ENCODE data around the gene ZBED6. TPM values are rescaled to one million over a fixed set of nuclear protein-coding genes. Genes with fewer than 3 reads are reported as not detected.

ZBED6 gene
- total RNA-seq, 1 experiment from 2014 or later: 34.7 TPM

- no peak overlapping the region for H3K27ac ChIP-seq (ENCODE audit: low read length)
- H3K4me1 ChIP-seq (ENCODE audit: low read length): no peaks in the 10 kb centered on the region
- H3K4me2 ChIP-seq (ENCODE audit: low read depth, low read length, poor library complexity, severe bottlenecking): no peak overlapping the region
- no peak overlapping the region for H2AFZ ChIP-seq (ENCODE audit: low read length)
- H3K9me3 ChIP-seq (ENCODE audit: low read length): no peaks in the 10 kb centered on the region
- H3K36me3 ChIP-seq (ENCODE audit: insufficient read depth, low read length): peaks cover 50% of the 10 kb centered on the region
- peak; percentile 11 for DNase-seq
- H3K79me2 ChIP-seq (ENCODE audit: low read length): peaks cover 19% of the 10 kb centered on the region
- no peaks in the 10 kb centered on the region for H4K20me1 ChIP-seq (ENCODE audit: insufficient read depth, low read depth, low read length)
- H3K4me3 ChIP-seq (ENCODE audit: low read length): no peak overlapping the region
- H3K9me2 ChIP-seq (replicated peaks; ENCODE audit: insufficient read depth, low read length): no peaks in the 10 kb centered on the region
- H3K27me3 ChIP-seq (ENCODE audit: low read length): no peaks in the 10 kb centered on the region
- no peak overlapping the region for H3K9ac ChIP-seq (ENCODE audit: low read length)
Measured at GRCh38 chr1:203839081-203839480, 43.7 kb downstream of the ZBED6 start.

- H3K27ac ChIP-seq (ENCODE audit: low read length): no peak overlapping the region
- no peaks in the 10 kb centered on the region for H3K9me3 ChIP-seq (ENCODE audit: low read length)
Measured at GRCh38 chr1:203840208-203840808, 44.9 kb downstream of the ZBED6 start.

GRCh38 chr1:203842559-203842876 lies 47.1 kb downstream of the ZBED6 start:
- Histone ChIP-seq H3K9me2 (replicated peaks; ENCODE audit: insufficient read depth, low read length) (no peaks in the 10 kb centered on the region), H3K27me3 (ENCODE audit: low read length) (no peaks in the 10 kb centered on the region), H3K4me2 (ENCODE audit: low read depth, low read length, poor library complexity, severe bottlenecking) (no peak overlapping the region), H2AFZ (ENCODE audit: low read length) (no peak overlapping the region), H3K36me3 (ENCODE audit: insufficient read depth, low read length) (peaks cover 48% of the 10 kb centered on the region), H3K4me3 (ENCODE audit: low read length) (no peak overlapping the region), H3K27ac (ENCODE audit: low read length) (no peak overlapping the region), H3K9ac (ENCODE audit: low read length) (no peak overlapping the region), H3K4me1 (ENCODE audit: low read length) (no peaks in the 10 kb centered on the region), H4K20me1 (ENCODE audit: insufficient read depth, low read depth, low read length) (no peaks in the 10 kb centered on the region), H3K9me3 (ENCODE audit: low read length) (no peaks in the 10 kb centered on the region), H3K79me2 (ENCODE audit: low read length) (peaks cover 14% of the 10 kb centered on the region)
- DNase-seq: no peak

More at GRCh38 chr1:203840208-203840808, 44.9 kb downstream of the ZBED6 start:
- Histone ChIP-seq H3K4me1 (ENCODE audit: low read length) (no peaks in the 10 kb centered on the region), H3K4me3 (ENCODE audit: low read length) (no peak overlapping the region), H2AFZ (ENCODE audit: low read length) (no peak overlapping the region), H3K79me2 (ENCODE audit: low read length) (peaks cover 16% of the 10 kb centered on the region), H3K9me2 (replicated peaks; ENCODE audit: insufficient read depth, low read length) (no peaks in the 10 kb centered on the region), H3K27me3 (ENCODE audit: low read length) (no peaks in the 10 kb centered on the region), H3K36me3 (ENCODE audit: insufficient read depth, low read length) (peaks cover 43% of the 10 kb centered on the region), H3K4me2 (ENCODE audit: low read depth, low read length, poor library complexity, severe bottlenecking) (no peak overlapping the region), H3K9ac (ENCODE audit: low read length) (no peak overlapping the region), H4K20me1 (ENCODE audit: insufficient read depth, low read depth, low read length) (no peaks in the 10 kb centered on the region)
- DNase-seq: peak; percentile 21

GRCh38 chr1:203843435-203843834 lies 48.0 kb downstream of the ZBED6 start:
- no peak overlapping the region for H3K4me2 ChIP-seq (ENCODE audit: low read depth, low read length, poor library complexity, severe bottlenecking)
- DNase-seq: no peak
- peaks cover 14% of the 10 kb centered on the region for H3K79me2 ChIP-seq (ENCODE audit: low read length)

More at GRCh38 chr1:203843435-203843834, 48.0 kb downstream of the ZBED6 start:
- no peaks in the 10 kb centered on the region for H3K4me1 ChIP-seq (ENCODE audit: low read length)
- no peaks in the 10 kb centered on the region for H4K20me1 ChIP-seq (ENCODE audit: insufficient read depth, low read depth, low read length)
- no peak overlapping the region for H2AFZ ChIP-seq (ENCODE audit: low read length)
- no peaks in the 10 kb centered on the region for H3K9me3 ChIP-seq (ENCODE audit: low read length)
- no peaks in the 10 kb centered on the region for H3K9me2 ChIP-seq (replicated peaks; ENCODE audit: insufficient read depth, low read length)
- no peak overlapping the region for H3K4me3 ChIP-seq (ENCODE audit: low read length)
- H3K27me3 ChIP-seq (ENCODE audit: low read length): no peaks in the 10 kb centered on the region
- no peak overlapping the region for H3K9ac ChIP-seq (ENCODE audit: low read length)
- no peak overlapping the region for H3K27ac ChIP-seq (ENCODE audit: low read length)
- peaks cover 47% of the 10 kb centered on the region for H3K36me3 ChIP-seq (ENCODE audit: insufficient read depth, low read length)

Small RNA genes lying within 50 kb of the gene (small RNA-seq; reads per million reads assigned to genes)
- 6.2 reads per million, percentile 84 among the genes with 10 or more reads in this experiment for gene ZC3H11A

Other genes with a start within 250 kb of the ZBED6 start
- gene ATP2B4, start 168.8 kb upstream of the ZBED6 start, total RNA-seq (2014; rRNA removed; shearing (Covaris generic); ENCODE audit: low replicate concordance): 2.5 and 2.7 TPM in 2 replicates
- gene LAX1, start 30.4 kb upstream of the ZBED6 start, total RNA-seq (2014; rRNA removed; shearing (Covaris generic); ENCODE audit: low replicate concordance): not detected in 2 replicates
- gene ZC3H11A, start within 50 bp of the ZBED6 start, total RNA-seq (2014; rRNA removed; shearing (Covaris generic); ENCODE audit: low replicate concordance): 95.2 and 117 TPM in 2 replicates
- gene SNRPE, start 66.0 kb downstream of the ZBED6 start, total RNA-seq (2014; rRNA removed; shearing (Covaris generic); ENCODE audit: low replicate concordance): 77.1 and 95.9 TPM in 2 replicates

All from Karpas-422 (cell line).